Activated CD4-positive, alpha-beta T cell treated with anti-CD3 and anti-CD28 coated beads for 1 hour (primary cell): ENCODE results near the gene CEP128.
"Not testable (repeated sequence)": the region's sequence is repeated elsewhere in the genome, so short reads cannot be mapped to it uniquely, and the experiment has no call there.

Source experiments
- DNase-seq: peaks from one replicate; pipeline ENCODE4 v3.0.0-alpha.2; 2020

CEP128 gene

DNA sequence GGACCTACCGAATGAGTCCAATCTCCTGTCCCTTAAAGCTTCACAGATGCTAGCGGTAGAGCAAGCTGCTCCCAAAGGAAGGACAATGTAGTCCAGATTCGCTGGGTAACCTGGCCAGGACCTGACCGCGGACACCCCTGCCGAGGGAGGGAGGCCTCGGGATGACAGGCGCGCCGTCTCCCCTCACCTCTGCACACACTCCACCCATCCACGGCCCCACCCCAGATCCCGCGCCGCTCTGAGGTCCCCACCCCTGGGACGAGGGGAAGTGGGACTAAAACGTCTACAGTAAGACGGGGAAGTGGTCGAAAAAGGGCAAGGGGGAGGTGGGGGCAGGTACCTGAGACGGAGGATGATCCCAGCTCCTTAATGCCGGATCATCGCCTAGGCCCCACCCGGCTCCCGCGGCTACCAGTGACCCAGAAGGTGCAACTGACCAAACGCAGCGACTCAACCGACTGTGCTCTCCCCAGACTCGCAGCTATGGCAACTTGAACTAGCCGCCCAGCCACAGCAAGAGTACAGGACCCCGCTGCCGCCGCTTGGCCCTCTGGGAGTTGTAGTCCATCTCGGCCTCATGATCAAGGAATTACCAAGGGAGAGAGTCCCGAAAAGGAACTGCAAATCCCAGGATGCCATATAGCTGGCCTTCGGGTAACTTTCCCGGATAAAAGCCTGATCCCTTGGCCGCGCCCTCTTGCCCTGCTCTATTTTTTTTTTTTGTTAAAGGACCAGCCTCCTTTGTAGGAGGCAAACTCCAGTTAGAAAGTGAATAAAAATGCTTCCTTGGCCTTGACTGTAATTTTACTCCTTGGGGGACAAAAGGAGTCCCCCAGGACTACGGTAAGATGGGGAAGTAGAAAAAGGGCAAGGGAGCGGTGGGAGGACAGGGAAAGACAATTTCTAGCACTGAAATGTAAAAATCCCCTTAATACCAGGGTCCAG lies at the start of gene CEP128:
Gene CEP128, minus strand, starts transcription at position 498 of the 945 bp plus-strand sequence.
- DNase-seq = peak; percentile 66

DNA sequence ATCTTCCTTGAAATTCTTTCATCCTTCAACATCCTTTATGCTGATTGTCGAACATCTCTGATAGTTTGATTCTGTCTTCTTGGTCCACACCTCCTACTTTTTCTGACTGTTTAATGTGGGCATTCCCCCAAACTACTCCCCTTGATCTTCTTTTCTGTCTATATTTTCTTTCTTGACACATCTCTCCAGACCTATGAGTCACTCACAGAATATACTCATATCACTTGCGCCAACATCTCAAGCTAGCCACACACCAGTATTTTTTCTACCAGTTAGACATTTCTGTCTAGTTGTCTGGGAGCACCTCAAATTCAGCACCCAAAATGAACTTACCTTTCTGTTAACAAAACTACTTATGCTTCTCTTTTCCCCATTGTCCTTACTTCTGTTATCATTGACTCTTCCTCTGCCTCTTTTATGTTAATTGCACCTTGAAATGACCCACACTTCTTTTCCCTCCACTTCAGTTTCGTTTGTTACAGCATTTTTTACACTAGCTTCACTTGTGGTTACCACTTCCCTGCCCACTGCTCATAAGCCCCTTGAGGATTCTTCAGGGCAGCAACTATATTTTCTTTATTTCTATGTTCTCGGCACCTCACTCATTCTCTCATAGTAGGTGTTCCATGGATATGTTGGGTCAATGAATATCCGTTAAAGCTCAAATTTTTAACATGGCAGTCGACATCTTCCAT lies 47.3 kb upstream of the CEP128 start:
- no peak for DNase-seq

DNA sequence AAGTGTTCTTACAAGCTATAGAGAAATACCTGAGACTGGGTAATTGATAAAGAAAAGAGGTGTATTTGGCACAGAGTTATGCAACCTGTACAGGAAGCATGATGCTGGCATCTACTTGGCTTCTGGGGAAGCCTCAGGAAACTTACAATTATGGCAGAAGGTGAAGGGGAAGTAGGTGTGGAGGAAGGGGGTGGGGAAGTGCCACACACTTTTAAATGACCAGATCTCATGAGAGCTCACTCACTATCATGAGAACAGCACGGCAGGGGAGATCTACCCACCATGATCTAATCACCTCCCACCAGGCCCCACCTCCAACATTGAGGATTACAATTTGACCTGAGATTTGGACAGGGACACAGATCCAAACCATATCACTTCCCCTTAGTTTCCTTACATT lies 46.7 kb upstream of the CEP128 start:
- no peak for DNase-seq

DNA sequence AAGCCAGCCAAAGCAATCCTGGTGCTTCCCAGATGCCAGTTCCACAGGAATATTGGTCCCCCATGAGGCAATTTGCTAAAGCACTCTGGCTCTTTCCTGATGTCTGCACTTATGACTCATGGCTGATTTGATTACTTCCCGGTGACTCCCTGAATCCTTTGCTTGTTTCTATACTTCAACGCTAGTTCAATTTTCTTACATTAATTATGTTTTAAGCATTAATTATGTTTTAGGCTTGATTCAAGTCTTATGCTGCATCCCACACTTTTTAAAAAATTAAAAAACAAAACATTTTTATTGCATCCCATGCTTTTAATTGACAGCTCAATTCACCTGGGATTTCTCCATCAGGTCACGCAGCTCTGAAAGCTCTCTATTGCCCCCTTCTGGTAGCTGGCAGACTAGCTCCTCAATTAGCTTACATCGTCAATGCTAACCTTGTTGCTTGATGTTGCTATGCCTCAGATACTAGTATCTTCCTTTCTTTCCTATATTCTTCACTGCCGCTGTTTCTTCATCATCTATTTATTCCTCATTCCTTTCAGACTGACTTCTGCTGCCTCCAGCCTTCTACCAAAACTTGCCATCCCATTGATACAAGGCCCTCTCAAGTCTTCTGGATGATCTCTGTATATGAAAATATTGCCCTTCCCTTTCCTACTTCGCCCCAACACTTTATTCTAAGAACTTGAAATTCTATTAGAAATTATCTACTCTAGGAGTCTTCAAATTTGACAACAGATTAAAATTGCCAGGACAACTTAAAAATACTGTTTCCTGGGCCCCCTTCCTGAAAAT lies 45.9 kb upstream of the CEP128 start:
- DNase-seq = peak; percentile 38

DNA sequence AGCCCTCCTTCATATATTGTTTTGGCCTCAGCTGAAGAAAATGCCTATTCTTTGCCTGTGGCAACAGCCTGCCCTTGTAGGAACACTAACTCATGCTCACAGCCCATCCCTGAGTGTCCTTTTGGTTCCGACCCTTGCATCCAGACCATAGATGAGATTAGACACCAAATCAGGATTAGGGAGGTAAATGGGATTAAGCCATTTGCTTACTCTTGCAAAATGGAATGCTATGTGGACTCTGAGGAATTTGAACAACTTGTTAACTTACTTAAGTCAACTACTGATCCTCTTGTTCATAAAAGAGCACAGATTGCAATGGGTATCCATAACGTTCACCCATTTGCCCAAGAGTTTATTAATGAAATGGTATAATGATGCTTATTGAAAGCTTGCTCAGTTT lies 41.2 kb upstream of the CEP128 start:
- DNase-seq = no peak

DNA sequence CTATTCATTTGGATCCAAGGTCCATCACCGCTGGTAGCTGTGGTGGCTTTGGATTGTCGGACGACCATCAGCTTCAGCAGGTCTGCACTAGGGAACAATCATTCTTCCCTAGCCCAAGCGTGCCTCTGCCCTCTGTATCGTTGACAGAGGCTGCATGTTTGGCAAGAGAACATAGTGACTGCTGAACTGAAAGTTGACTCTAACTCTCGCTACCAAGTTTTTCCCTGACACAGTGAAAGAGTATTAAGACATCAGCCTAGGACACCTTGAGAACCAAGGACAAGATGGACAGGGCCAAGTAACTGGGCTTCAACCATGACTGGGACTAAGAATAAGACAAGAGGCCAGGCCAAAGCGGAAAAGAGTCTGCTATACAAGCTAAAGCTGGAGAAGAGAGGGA lies 40.1 kb upstream of the CEP128 start:
- DNase-seq = no peak

DNA sequence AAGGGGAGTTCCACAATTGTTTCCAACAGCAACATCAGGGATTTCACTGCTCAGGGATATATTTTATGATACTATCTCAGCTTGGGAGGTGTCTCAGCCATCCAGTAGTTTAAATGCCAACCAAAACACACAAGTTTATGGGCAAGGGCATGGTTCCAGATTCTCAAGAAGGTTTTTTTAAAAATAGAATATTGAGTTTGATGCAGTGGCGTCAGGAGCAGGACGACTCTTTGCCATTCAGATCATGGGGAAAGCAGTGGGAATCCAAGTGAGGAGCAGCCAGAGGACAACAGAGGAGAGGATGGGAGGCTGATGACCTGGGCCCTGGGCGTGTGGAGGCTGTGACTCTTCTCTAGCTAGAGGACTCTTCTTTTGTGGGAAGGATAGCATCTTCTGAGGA lies 39.6 kb upstream of the CEP128 start:
- DNase-seq = no peak

DNA sequence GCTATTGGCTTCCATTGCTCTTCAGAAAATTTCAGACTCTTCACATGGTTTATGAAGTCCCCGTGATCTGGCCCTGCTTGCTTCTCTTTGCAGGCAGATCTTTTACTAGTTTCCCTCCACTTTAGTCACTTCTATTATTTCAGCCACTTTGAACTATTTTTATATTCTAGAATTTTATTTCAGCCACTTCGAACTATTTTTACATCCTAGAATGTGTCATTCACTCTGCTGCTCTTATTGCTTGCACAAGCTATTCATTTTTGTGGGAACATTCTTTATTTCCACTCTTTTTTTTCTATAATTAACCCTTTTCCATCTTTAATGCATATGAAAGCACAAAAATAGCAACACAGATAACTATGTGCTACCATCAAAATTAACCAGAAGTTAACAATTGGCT lies 38.4 kb upstream of the CEP128 start:
- no peak for DNase-seq

DNA sequence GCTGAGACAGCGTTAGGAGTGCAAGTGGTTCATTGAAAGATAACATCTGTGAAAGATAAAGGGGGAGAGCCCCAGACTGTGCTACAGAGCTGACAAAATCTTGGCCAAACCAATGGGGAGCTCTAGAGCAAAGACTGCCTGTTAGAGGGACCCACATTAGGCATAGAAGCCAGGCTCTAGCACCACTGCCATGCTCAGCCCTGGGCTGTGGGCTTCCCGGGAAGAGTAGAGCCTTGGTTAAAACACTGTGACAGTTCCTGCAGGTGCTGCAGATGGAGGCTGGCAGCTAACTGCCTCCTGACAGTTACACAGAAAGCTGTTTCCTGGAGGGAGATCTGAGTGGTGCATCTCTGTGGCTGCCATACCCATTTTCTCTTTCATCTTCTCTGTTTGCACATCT lies 36.9 kb upstream of the CEP128 start:
- no peak for DNase-seq

DNA sequence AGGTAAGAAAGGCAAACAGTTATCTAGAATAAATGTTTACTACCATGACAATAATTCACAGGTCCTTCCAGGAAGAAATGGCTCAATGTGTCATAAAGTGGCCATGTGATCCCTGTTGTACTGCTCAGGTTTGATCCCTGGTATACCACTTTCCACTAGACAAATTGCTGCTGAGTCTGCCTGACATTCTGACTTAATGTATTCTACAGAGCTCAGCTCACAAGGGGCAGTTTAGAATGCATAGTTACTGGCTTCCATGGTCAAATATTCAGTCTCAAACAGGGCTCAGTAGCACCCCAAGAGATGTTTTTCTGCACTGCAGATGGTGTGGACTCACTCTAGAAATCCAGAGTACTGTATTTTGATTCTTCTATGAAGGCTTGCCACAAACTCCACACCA lies 35.7 kb upstream of the CEP128 start:
- DNase-seq = no peak

DNA sequence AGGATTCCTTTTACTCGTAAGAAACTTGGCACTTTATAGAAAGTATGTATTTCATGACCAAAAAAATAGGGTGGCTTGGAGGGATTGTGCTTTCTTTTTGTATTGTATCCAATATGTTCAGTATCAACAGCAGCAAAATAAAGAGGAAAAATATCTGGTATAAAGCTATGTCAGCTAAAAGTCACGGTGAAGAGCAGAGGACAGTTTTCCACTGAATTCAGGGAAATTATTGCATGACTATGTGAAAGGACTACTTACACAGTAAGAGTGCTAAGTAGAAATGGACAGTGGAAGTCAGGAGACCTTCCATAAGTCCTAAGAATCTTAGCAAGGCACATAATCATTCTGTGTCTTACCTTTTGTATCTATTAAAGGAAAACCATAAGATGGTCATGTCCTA lies 33.1 kb upstream of the CEP128 start:
- DNase-seq = no peak

DNA sequence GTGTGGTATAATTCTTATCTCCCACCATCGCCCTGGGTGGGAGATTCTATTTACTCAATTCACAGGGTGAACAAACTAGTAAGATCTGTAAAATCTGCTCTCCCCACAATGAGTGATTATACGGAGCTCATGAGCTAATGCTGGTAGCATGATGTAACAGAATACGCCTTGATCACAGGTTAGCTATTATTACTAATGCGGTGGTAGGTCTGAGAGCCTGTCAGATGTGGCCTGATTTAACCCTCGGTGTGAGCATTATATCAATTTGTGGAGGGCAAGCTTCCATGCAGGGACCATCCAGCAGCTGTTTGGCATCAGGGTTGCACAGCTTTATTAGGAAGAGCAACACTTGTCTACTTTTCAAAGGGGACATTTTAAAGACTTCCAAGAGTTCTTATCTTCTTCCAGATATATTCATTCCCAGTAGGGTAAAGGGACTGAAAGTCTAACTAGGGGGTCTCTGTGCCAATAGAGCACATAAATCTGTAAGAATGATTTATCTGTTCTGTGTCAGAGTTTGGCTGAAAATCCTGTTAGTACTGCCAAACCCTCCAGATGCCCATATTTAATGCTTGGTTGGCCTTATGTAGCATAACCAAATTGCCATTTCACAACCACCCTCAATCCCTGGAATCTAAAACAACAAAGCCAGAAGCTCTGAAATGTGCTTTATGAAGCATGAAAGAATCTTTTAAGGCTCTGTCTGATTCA lies 32.5 kb upstream of the CEP128 start:
- no peak for DNase-seq

DNA sequence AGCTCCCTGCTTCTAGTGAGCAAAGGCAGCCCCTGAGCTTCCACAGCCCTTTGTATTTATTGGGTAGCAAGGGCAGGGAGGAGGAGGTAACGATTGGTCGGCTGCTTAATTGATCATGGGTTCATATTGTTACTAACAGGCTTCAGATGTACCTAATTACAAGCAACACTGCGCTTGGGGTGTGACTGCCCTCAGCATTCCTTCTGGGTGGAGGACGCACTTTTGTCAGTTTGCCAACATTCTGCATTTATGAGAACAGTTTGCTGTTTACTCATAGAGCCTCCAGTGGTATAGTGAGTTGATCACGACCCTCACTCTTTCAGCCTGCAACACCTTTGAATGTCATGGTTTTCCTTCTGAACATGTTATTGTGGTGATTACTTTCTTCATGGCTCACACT lies 23.5 kb upstream of the CEP128 start:
- no peak for DNase-seq

DNA sequence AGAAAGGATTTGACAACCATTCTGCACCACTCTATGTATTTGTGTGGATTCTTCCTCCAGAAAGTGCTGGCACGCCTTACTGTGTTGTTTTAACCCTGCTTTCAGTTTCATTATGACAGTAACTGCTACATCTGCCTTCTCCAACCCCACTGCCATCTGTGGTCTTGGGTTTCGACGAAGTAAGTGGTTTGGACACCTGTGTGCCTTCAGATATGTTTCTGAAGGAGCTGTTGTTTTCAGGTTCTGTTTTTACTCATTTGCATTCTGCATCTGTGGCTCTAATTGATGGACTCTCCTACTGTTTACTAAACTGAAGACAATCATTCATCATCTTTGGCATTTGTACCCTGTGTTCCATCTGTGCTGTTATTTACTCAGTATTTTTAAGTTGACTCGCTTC lies 18.0 kb upstream of the CEP128 start:
- DNase-seq = peak; percentile 24

DNA sequence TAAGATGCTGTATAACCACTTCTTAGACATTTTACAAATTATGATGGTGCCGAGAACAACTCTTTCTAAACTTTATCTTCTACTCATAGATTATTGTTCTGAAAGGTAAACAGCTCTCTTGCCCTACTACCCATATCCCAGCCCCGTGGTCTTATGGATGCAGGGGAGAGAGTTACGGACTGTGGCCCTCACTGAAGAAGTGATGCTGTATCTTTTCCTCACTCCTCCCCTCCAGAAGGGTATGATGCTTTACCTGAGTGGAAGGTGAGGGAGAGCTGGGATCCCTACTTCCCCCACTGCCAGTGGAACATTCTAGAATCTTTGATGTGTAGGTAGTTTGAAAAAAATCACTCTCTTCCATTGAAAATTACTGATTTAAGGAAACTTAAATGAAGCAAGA lies 17.4 kb upstream of the CEP128 start:
- no peak for DNase-seq

DNA sequence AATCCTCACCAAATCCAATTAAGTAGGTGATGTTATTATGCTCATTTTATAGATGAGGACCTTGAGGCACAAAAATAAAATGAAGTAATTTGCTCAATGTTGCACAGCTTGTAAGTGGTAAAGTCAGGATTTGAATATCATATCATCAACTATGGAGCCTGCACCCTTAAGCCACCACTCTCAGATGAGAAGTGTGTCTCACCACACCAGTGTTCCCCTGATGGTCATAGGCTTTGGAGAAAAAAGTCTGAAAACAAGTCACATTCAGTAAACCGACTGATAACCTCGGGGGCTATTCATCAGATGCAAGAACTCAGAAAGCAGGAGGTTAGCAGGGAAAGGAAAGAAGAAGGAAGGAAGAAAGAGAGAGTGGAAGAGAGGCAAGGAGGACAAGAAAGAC lies 16.7 kb upstream of the CEP128 start:
- DNase-seq = no peak

DNA sequence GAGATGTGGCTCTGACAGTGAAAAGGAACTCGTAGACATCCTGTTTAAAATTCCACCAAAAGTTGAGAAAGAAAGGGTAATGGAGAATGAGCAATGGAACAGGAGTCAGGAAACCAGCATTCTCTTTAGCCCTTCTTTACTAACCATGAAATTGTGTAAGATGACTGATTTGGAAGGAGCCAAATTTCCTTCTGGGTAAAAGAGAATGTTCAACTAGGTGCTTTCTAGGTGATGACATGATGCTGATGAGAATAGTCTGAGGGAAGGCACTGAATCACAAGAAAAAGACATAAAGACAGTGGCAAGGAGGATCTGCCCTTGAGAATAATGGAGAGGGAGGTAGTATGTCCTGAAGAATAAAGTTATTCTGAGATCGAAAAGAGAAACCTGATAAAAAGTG lies 16.1 kb upstream of the CEP128 start:
- DNase-seq = no peak

DNA sequence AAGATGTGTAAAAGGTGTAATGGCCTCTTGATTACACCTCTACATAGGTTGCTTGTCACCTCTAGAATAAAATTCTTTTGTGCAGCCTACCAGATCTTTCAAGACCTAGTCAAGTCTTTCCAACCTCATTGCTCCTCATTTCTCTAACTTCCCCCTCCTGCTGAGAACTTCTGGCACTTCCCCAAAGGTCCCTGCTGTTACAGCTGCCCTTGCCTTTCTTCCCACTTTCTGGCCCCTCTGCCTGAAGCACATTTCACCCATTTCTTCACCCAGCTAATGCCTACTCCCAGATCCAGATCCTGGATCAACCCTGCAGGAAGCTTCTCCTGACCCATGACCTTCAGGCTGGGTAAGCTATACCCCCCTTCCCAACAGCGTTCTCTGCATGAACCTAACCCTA lies 15.4 kb upstream of the CEP128 start:
- no peak for DNase-seq

DNA sequence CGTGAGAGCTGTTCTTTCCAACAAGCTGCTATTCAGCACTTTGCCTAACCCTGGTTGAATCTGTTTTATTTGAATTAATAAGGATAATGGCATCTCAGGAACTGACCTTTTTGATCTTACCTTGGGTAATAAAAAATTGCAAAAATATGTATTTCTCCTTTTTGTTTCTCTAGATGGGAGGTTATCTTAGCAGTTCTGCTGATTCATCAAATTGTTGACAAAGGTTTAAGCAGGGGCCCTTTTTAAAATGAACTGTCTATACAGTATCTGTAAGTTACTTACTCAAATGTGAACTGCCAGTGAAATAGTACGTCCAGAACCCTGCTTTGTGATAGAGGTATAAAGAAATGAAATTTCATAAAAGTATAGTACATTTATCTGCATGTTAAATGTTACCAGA lies 14.6 kb upstream of the CEP128 start:
- no peak for DNase-seq

DNA sequence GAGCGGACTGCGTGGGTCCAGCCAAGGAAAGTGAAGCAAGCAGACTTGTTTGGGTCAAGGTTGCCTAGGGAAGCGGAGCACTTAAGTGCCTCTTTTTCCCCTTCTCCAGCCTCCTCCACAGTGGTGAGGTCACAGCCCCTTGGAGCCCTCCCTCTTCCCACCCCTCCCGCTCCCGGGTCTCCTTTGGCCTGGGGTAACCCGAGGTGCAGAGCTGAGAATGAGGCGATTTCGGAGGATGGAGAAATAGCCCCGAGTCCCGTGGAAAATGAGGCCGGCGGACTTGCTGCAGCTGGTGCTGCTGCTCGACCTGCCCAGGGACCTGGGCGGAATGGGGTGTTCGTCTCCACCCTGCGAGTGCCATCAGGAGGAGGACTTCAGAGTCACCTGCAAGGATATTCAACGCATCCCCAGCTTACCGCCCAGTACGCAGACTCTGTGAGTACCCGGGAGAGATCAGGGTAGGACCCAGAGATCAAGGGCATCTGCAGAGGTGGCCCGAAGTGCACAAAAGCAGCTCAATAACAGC lies 13.9 kb upstream of the CEP128 start, which contains the start of gene TSHR:
Gene TSHR, plus strand, starts transcription at position 206 of the 526 bp plus-strand sequence. Its CDS starts 60 bp downstream, at position 266.
- DNase-seq = no peak

DNA sequence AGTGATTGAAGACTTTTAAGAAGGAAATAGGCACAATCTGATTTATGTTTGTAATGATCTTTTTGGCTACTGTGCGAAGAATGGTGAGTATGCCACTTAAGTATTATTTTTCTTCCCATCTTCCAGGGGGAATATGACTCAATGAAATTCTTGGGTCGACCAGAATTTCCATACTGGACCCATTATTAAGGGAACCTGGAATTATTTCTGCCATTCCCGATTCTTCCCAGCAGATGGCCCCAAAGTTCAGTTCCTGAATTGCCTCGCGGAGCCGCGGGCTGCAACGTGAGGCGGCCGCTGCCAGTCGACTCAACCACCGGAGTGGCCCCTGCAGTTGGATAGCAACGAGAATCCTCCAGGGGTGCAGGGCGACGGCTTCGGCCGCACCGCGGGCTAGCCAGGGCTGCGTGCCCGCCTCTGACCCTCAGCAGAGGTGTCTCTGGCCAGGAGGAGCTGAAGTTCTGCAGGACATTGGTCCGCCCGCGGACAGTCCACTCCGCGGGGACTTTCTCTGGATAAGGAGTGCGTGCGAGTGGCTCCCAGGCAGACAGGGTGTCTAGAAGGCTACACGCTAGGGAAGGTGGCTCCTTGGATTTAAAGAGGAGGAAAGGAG lies 13.3 kb upstream of the CEP128 start:
- DNase-seq = peak; percentile 58

DNA sequence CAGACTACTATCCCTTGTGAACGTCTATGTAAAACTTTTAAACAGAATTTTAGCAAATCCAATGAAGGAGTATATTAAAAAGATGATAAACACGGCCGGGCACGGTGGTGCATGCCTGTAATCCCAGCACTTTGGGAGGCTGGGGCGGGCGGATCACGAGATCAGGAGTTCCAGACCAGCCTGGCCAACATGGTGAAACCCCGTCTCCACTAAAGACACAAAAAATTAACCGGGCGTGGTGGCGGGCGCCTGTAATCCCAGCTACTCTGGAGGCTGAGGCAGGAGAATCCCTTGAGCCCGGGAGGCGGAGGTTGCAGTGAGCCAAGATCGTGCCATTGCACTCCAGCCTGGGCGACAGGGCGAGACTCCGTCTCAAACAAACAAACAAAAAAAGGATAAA lies 11.7 kb upstream of the CEP128 start:
- not testable (repeated sequence) for DNase-seq
